H1 (cell line): Measurements from ENCODE around the gene STK11IP. TPM values are rescaled to one million over a fixed set of nuclear protein-coding genes. Genes with fewer than 3 reads are reported as not detected.

ENCODE experiments used
- BACH1 ChIP-seq: IDR thresholded peaks from 2 replicates; pipeline ENCODE4 v1.6.1; 2012; ENCODE audit warnings: low read length, improper control_type of control experiment
- CTBP2 ChIP-seq: IDR thresholded peaks from 2 replicates; pipeline ENCODE4 v1.7.0; 2011; ENCODE audit warnings: borderline replicate concordance, mild to moderate bottlenecking, moderate library complexity, mixed read lengths, low read length; ENCODE audit not compliant: insufficient read depth, insufficient read length
- GABPA ChIP-seq: IDR thresholded peaks from 2 replicates; pipeline ENCODE4 v1.6.1; 2011; ENCODE audit warnings: mild to moderate bottlenecking, low read length, moderate library complexity, borderline replicate concordance; ENCODE audit not compliant: insufficient read depth
- JUND ChIP-seq: IDR thresholded peaks from 2 replicates; pipeline ENCODE4 v1.6.1; 2011; ENCODE audit warnings: mild to moderate bottlenecking, improper control_type of control experiment, low read length
- PHF8 ChIP-seq: fragments of 200-600 bp; sonication (generic); conservative IDR thresholded peaks from 2 replicates; pipeline ENCODE4 v1.7.1; 2012; ENCODE audit warnings: low read depth, mild to moderate bottlenecking, inconsistent platforms, low read length, moderate library complexity
- SIN3A ChIP-seq, 2 experiments: IDR thresholded peaks in 1 of 2; conservative IDR thresholded peaks in 1 of 2; 2 replicates each; pipeline ENCODE4 v1.6.1; 2011 to 2012; ENCODE audit warnings: low read length in 2 of 2, improper control_type of control experiment in 1 of 2, low read depth in 1 of 2, mild to moderate bottlenecking in 1 of 2
- ZNF274 ChIP-seq: IDR thresholded peaks from 2 replicates; pipeline ENCODE4 v1.7.0; 2012; ENCODE audit warnings: low read length, borderline replicate concordance; ENCODE audit errors: extremely low read depth
- polyA plus RNA-seq, 7 experiments: library from polyadenylated mRNA; depleted of rRNA in 3 of 7; stranded (reverse) in 5 of 7; unstranded in 2 of 7; fragments of >200 nt in 5 of 7; fragments of 200-250 nt in 2 of 7; gene quantifications; 1 replicate in 5 of 7; 2 replicates in 1 of 7; 4 replicates in 1 of 7; pipeline versions ENCODE4 v1.2.1 to v1.2.3, GENCODE V29; 2011 to 2013; ENCODE audit warnings: missing spikeins in 2 of 7, mixed read lengths in 2 of 7
- total RNA-seq: library from RNA; stranded (reverse); fragmentation: NEBNext Ultra II Directional; extraction: Animal tissue kit (Norgen Biotek cat#: 25700); gene quantifications from 2 replicates; pipeline ENCODE4 v1.2.1, GENCODE V29; 2021
- TF ChIP-seq, protein P1 (sequence below): fragments of 300-600 bp; sonication (generic); IDR thresholded peaks from 2 replicates; pipeline ENCODE4 v1.7.1; 2012; ENCODE audit warnings: low read length, moderate library complexity, mild to moderate bottlenecking, inconsistent platforms; ENCODE audit not compliant: insufficient replicate concordance
- TF ChIP-seq, protein P2 (sequence below): IDR thresholded peaks from 2 replicates; pipeline ENCODE4 v1.6.1; 2011; ENCODE audit warnings: low read length, improper control_type of control experiment

Gene STK11IP
- total and polyA plus RNA-seq, 2 of the 8 experiments (the other 6 are each of a cell fraction or from before 2014, with no cell fraction given) = 18.5 to 29.6 TPM

DNA sequence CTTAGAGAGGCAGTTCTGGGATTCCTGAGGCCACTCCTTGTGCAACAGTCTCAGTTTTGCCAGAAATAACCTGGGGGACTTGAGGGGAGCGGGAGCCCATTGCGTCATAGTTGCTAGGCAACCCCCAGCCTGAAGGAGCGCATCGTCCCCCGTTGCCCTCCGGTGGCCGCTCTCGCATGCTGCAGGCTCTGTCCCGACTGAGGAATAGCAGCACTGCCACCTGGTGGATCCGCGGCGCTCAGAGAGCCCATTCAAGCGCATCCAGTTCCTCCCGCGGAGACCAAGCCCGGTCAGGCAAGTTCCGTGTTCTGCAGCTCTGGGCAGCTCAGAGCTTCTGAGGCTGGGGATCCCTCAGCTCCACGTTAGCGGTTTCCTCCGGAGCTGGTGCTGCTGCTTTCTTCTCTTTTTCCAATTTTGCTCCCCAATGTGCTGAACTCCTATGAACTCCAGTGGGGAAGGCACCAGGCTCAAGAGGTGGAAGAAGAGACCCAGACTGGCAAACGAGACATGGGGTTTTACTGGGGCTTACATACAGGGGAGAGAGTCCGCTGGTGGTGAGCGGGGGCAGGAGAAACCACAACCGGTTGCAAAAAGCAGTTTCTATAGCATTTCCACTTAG, 44.9 kb downstream of the STK11IP start (continued):
- TF ChIP-seq, protein P1, sequence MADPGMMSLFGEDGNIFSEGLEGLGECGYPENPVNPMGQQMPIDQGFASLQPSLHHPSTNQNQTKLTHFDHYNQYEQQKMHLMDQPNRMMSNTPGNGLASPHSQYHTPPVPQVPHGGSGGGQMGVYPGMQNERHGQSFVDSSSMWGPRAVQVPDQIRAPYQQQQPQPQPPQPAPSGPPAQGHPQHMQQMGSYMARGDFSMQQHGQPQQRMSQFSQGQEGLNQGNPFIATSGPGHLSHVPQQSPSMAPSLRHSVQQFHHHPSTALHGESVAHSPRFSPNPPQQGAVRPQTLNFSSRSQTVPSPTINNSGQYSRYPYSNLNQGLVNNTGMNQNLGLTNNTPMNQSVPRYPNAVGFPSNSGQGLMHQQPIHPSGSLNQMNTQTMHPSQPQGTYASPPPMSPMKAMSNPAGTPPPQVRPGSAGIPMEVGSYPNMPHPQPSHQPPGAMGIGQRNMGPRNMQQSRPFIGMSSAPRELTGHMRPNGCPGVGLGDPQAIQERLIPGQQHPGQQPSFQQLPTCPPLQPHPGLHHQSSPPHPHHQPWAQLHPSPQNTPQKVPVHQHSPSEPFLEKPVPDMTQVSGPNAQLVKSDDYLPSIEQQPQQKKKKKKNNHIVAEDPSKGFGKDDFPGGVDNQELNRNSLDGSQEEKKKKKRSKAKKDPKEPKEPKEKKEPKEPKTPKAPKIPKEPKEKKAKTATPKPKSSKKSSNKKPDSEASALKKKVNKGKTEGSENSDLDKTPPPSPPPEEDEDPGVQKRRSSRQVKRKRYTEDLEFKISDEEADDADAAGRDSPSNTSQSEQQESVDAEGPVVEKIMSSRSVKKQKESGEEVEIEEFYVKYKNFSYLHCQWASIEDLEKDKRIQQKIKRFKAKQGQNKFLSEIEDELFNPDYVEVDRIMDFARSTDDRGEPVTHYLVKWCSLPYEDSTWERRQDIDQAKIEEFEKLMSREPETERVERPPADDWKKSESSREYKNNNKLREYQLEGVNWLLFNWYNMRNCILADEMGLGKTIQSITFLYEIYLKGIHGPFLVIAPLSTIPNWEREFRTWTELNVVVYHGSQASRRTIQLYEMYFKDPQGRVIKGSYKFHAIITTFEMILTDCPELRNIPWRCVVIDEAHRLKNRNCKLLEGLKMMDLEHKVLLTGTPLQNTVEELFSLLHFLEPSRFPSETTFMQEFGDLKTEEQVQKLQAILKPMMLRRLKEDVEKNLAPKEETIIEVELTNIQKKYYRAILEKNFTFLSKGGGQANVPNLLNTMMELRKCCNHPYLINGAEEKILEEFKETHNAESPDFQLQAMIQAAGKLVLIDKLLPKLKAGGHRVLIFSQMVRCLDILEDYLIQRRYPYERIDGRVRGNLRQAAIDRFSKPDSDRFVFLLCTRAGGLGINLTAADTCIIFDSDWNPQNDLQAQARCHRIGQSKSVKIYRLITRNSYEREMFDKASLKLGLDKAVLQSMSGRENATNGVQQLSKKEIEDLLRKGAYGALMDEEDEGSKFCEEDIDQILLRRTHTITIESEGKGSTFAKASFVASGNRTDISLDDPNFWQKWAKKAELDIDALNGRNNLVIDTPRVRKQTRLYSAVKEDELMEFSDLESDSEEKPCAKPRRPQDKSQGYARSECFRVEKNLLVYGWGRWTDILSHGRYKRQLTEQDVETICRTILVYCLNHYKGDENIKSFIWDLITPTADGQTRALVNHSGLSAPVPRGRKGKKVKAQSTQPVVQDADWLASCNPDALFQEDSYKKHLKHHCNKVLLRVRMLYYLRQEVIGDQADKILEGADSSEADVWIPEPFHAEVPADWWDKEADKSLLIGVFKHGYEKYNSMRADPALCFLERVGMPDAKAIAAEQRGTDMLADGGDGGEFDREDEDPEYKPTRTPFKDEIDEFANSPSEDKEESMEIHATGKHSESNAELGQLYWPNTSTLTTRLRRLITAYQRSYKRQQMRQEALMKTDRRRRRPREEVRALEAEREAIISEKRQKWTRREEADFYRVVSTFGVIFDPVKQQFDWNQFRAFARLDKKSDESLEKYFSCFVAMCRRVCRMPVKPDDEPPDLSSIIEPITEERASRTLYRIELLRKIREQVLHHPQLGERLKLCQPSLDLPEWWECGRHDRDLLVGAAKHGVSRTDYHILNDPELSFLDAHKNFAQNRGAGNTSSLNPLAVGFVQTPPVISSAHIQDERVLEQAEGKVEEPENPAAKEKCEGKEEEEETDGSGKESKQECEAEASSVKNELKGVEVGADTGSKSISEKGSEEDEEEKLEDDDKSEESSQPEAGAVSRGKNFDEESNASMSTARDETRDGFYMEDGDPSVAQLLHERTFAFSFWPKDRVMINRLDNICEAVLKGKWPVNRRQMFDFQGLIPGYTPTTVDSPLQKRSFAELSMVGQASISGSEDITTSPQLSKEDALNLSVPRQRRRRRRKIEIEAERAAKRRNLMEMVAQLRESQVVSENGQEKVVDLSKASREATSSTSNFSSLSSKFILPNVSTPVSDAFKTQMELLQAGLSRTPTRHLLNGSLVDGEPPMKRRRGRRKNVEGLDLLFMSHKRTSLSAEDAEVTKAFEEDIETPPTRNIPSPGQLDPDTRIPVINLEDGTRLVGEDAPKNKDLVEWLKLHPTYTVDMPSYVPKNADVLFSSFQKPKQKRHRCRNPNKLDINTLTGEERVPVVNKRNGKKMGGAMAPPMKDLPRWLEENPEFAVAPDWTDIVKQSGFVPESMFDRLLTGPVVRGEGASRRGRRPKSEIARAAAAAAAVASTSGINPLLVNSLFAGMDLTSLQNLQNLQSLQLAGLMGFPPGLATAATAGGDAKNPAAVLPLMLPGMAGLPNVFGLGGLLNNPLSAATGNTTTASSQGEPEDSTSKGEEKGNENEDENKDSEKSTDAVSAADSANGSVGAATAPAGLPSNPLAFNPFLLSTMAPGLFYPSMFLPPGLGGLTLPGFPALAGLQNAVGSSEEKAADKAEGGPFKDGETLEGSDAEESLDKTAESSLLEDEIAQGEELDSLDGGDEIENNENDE = no peak
- TF ChIP-seq SIN3A (conservative IDR thresholded peaks at IDR 0.05 in 1 of 2, IDR thresholded peaks at IDR 0.05 in 1 of 2; ENCODE audit: low read depth in 1 of 2, low read length in 2 of 2) (peak in 1 of 2 experiments; percentile 89; a peak in 1 of 4 replicates), BACH1 (no peak), ZNF274 (no peak), JUND (peak; percentile 81), CTBP2 (no peak), GABPA (no peak), PHF8 (no peak)
- TF ChIP-seq, protein P2, sequence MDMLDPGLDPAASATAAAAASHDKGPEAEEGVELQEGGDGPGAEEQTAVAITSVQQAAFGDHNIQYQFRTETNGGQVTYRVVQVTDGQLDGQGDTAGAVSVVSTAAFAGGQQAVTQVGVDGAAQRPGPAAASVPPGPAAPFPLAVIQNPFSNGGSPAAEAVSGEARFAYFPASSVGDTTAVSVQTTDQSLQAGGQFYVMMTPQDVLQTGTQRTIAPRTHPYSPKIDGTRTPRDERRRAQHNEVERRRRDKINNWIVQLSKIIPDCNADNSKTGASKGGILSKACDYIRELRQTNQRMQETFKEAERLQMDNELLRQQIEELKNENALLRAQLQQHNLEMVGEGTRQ = no peak
